ENCODE data around the gene RNF220.
A peak's percentile ranks its signal among the peaks of the same experiment; 100 is the strongest.

RNF220 gene

GRCh38 chr1:44641126-44642102, 236.4 kb downstream of the RNF220 start:
- DNase-seq = no peak

GRCh38 chr1:44642255-44642654, 237.2 kb downstream of the RNF220 start:
- DNase-seq = no peak

GRCh38 chr1:44642925-44643324, 237.9 kb downstream of the RNF220 start:
- DNase-seq = no peak

- no peak for DNase-seq
Measured at GRCh38 chr1:44643721-44644334, 238.8 kb downstream of the RNF220 start.

- DNase-seq = no peak
Measured at GRCh38 chr1:44644806-44645205, 239.8 kb downstream of the RNF220 start.

DNA sequence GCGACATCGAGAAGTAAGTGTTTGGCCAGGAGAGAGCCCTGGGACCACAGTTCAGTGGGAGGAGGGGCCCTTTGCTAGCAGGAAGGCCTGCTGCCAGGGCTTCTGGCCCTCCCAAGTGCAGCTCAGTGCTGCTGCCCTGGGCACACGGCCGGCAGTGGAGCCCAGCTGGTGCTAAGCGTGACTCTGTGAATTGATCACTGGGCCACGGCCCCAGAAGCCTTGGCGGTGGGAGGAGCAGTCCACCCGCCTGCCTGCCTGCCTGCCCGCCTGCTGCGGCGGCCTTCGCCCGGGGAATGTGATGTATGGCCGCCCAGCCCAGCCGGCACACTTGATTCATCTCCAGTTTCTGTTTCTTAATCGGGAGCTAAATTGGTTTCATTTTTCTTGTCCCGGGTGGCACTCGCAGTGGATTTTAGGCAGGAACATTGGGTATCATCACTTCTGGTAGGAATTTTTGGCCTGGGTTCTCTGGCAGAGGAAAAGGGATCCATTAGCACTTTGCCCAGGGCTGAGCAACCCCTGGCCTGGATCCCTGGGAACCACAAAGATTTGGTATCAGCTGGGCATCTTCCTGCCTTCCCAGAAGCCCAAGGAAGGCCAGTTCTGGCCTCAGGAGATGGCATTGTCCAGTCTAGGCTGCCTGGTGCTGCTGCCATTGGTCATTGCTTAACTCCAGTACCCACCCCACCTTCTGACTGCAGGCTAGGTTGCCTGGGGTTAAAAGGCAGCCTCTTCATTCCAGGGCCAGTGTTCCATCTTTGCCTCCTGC, 240.6 kb downstream of the RNF220 start:
- DNase-seq = no peak

DNA sequence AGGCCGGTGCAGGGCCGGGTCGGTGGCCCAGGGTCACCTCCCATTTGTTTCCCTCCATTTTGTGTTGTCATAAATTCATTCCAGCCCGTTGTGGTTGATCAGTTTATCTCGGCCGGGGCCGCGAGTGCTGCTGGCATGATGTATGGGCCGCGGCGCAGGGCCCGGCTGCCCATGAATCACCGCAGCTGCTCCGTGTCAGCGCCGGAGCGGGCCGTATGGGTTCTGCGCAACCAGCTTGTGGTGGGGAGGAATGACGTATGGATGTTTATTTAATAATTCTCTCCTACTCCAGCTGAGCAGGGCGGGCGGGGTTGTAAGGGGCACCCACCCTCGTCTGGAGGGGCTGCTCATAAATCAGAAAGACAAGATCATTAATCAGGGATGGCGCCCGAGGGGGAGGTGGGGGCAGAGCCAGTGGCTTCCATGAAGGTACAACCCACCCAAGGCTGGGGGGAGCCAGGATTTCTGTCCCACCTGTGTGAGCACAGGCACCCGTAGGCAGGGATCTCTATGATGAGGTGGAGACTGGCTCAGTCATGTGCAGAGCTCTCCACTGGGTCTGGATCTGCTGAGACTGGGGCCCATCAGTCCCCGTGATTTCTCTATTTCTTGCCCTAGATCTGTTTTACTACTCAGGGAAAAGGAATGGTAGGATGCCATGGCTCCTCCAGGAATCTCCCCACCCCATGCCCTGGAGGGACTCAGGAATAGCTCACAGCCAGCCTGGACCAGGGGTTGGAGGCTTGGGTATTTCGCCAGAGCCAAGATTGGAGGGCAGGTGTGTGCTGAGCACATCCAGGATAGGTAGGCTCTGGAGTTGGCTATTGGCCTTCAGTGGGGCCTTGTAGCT, 241.4 kb downstream of the RNF220 start:
- no peak for DNase-seq

DNA sequence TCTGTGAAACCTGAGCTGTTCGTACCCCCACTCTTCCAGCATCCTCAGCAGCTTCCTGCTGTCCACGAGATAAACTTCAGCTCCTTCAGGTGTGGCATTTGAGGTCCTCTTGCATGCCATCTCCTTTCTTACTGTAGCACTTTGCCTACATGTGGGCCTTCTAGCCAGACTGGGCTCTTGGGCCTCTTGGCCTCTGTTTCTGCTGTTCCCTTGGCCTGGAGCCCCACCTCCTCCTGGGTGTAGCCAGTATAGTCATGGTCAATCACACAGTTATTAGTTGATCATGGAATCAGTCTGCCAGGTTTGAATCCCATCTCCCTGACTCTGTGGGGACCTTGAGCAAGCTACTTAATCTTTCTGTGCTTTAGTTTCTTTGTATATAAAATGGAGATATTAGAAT, 242.8 kb downstream of the RNF220 start:
- no peak for DNase-seq

DNA sequence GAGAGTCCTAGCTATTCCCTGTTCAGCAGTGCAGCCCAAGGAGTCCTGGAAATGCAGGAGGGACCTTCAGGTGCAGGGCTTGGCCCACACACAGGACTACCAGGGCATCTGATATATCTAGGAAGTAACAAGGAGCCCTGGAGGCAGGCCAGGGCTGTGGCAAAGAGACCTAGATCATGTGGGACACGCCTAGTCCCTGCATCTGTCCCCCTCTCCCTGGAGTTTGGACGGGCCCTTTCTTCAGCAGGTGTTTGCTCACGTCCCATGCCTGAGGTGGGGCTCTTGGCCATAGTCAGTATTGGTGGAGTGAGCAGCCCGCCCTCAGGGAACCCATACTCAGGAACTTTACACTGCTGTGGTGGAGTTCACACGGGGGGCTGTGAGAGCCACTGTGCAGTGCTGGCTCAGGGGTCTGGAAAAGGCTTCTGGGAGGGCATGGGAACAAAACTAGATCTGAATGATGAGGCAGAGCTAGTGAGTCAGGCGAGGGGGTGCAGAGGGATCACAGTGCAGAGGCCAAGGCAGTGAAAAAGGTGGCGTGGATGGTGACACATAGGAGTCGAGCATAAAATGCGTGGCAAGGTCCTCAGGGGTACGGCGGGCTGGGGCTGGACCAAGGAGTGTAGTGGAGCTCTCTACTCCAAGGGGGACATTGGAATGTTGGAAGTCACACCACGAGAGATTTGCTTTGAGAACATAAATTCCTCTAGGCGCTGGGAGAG, 243.6 kb downstream of the RNF220 start:
- no peak for DNase-seq

DNA sequence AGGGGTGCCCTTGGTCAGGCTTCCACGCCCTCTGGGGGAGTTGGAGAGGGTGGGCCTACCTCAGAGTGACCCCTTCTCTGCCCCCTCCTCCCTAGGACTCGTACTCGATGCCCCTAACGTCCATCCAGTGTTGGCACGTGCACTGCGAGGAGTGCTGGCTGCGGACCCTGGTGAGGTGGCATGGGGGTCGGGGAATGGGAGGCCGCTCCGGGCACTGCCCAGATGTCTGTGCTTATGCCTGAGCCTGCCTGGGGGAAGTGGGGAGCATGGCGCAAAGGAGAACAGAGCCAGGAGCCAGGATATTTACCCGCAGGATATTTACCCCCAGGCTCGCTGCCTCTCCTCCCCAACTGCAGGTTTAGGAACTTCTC, 244.7 kb downstream of the RNF220 start:
- DNase-seq = no peak

DNA sequence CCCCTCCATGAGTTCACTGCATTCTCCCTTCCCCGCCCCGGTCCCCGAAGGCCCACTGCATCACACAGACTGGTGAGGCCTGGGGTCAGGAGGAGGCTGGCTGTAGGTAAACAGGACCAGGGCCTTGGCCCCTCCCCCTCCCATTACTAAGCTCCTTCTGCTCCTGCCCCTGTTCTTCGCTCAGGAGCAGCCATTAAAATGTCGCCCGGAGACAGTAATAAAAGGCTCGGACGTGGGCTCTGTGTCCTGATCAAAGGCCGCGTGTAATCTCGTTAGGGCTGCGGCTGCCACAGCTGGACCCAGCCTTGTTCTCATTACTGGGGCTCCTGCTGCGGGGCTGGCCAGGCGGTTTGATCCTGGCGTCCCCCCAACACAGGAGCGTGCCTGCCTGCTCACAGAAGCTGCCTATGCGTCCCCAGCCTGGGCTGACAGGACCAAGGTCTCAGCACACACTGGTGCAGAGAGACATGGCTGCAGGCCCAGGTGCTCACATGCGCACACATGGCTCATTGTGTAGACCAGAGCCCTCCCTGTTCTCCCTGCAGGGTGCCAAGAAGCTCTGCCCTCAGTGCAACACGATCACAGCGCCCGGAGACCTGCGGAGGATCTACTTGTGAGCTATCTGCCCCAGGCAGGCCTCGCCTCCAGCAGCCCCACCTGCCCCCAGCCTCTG, 245.2 kb downstream of the RNF220 start:
- no peak for DNase-seq

- DNase-seq = no peak
Measured at GRCh38 chr1:44651069-44651468, 246.0 kb downstream of the RNF220 start.

DNA sequence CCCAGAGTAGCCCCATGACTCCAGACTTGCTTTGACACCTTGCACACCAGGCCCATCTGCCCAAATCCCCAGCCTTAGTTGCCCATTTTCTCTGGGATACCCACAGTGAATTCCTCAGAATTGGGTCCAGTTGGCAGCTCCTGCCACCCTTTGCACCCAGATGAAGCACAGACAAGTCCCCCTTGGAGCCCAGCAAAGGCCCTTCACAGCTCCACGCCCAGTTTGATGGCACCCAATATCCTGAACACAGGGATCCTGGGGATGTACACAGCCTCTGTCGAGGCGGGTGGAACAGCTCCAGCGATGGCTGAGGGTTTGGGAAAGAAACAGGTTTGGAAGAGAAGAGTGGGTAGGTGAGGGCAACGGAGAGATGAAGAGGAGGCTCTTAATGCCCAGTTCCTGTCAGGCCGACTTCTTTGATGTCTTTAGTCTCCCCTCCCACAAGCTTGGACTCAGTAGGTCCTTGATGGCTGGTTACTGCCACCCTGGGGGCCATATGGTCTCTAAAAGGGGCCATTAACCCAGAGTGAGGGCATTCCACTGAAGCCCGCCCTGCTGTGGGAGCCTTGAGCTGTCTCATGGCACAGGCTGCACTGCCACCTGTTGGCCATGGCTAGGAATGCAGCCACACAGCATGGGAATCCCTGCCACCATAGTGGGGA, 247.5 kb downstream of the RNF220 start:
- DNase-seq = peak in 1 of 2 experiments; percentile 11

GRCh38 chr1:44653107-44653964, 248.3 kb downstream of the RNF220 start:
- DNase-seq = no peak

- DNase-seq = no peak
Measured at GRCh38 chr1:44654621-44655187, 249.6 kb downstream of the RNF220 start.

- DNase-seq = peak in 1 of 2 experiments; percentile 16
Measured at GRCh38 chr1:44655609-44656008, 250.6 kb downstream of the RNF220 start.

DNA sequence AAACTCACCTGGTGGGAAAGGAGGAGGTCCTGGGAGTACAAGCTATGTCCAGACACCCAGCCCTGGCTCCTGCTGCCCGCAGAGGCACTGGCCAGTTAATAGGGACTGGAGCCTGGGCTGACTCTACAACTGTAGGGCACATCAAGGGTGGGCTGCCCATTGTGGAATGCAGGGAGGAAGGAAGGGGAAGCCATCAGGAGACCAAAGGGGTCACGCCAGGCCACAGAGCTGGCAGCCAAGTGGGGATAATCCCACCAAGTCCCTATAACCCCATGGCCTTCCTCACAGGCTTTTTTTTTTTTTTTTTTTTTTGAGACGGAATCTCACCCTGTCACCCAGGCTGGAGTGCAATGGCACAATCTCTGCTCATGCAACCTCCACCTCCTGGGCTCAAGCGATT, 254.5 kb downstream of the RNF220 start:
- no peak for DNase-seq

DNA sequence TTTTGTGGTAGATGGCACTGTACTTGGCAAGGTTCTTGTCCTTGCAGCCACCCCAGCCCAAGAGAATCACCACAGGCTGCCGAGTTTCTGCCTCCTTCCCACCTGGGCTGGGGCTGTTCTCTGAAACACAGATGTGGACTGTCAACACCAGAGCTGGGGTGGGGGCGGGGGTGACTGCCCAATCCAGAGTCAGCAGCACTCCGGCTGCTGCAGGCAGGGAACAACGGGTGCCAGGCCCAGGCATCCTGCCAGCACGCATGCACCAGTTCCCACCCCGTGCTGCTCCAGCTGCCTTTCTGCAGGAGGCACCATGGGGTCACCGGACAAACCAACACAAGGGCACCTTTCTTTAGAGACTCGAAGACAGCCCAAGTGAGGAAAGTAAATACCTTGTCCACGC, 255.1 kb downstream of the RNF220 start:
- no peak for DNase-seq
